IMR-90 (cell line): ENCODE measurements around the gene BPNT1. TPM values are rescaled to one million over a fixed set of nuclear protein-coding genes. Genes with fewer than 3 reads are reported as not detected.

Experiments used
- ATAC-seq: fragments of 200-7000 bp; cut with Tn5 transposase; 2 replicates; pipeline ENCODE4 v1.9.1; 2020; ENCODE audit warnings: low read depth, mild to moderate bottlenecking, moderate library complexity
- BruUV-seq: library from RNA; stranded (reverse); fragments of 400-500 nt; replicated peaks from 2 replicates; lab custom pipeline; 2021; lab: Mats Ljungman, UMichigan
- CTCF ChIA-PET: fragments of 300-600 bp; formaldehyde crosslinking; extraction: SDS; loops from one replicate; lab custom pipeline; 2021; ENCODE audit warnings: antibody characterized with exemption; lab: Yijun Ruan, JAX
- POLR2A ChIA-PET: fragments of 300-600 bp; sonication (Branson Sonifier 250); formaldehyde crosslinking; loops from one replicate; lab custom pipeline; 2022; ENCODE audit warnings: antibody characterized with exemption; ENCODE audit not compliant: unreplicated experiment; lab: Charles Lee
- DNase-seq: peaks from one replicate; pipeline ENCODE4 v3.0.0; 2013
- H2AFZ ChIP-seq: replicated peaks from 2 replicates; pipeline ENCODE3; 2013; ENCODE audit warnings: low read length, mild to moderate bottlenecking; ENCODE audit not compliant: poor library complexity
- H2AK5ac ChIP-seq: 2 replicates; pipeline ENCODE4 v1.6.1; 2013; ENCODE audit warnings: low read depth, low read length, inconsistent platforms
- H2AK9ac ChIP-seq: replicated peaks from 2 replicates; pipeline ENCODE3; 2013; ENCODE audit warnings: mild to moderate bottlenecking, low read depth, low read length, moderate library complexity; ENCODE audit not compliant: poor library complexity
- H2BK120ac ChIP-seq: 2 replicates; pipeline ENCODE4 v1.6.1; 2013; ENCODE audit warnings: low read depth, low read length, inconsistent platforms
- H2BK15ac ChIP-seq: 3 replicates; pipeline ENCODE4 v1.6.1; 2013; ENCODE audit warnings: low read depth, low read length, inconsistent platforms
- H2BK20ac ChIP-seq: 2 replicates; pipeline ENCODE4 v1.6.1; 2013; ENCODE audit warnings: low read depth, mild to moderate bottlenecking, inconsistent platforms, low read length, moderate library complexity
- H2BK5ac ChIP-seq: 2 replicates; pipeline ENCODE4 v1.6.1; 2013; ENCODE audit warnings: mild to moderate bottlenecking, low read depth, low read length, inconsistent platforms; ENCODE audit not compliant: poor library complexity, severe bottlenecking
- H3K14ac ChIP-seq: replicated peaks from 2 replicates; pipeline ENCODE4 v1.6.1; 2013; ENCODE audit warnings: low read depth, low read length, inconsistent platforms
- H3K18ac ChIP-seq: 2 replicates; pipeline ENCODE4 v1.6.1; 2013; ENCODE audit warnings: low read depth, low read length, control low read depth
- H3K23ac ChIP-seq: 2 replicates; pipeline ENCODE4 v1.6.1; 2013; ENCODE audit warnings: low read depth, low read length, inconsistent platforms
- H3K27ac ChIP-seq: 2 replicates; pipeline ENCODE4 v1.5.1; 2013; ENCODE audit warnings: mild to moderate bottlenecking, control low read depth, low read length; ENCODE audit not compliant: insufficient read depth
- H3K27me3 ChIP-seq: 2 replicates; pipeline ENCODE4 v1.6.1; 2013; ENCODE audit warnings: low read length; ENCODE audit not compliant: control insufficient read depth, insufficient read depth
- H3K36me3 ChIP-seq: 2 replicates; pipeline ENCODE4 v1.6.1; 2013; ENCODE audit warnings: low read length, mixed read lengths; ENCODE audit not compliant: control insufficient read depth, insufficient read depth
- H3K4ac ChIP-seq: 2 replicates; pipeline ENCODE4 v1.6.1; 2013; ENCODE audit warnings: low read depth, low read length, inconsistent platforms
- H3K4me1 ChIP-seq: 2 replicates; pipeline ENCODE4 v1.6.1; 2013; ENCODE audit warnings: low read length, mixed read lengths; ENCODE audit not compliant: control insufficient read depth, insufficient read depth
- H3K4me2 ChIP-seq: 2 replicates; pipeline ENCODE4 v1.6.1; 2013; ENCODE audit warnings: low read depth, mild to moderate bottlenecking, control low read depth, low read length, moderate library complexity
- H3K4me3 ChIP-seq: 2 replicates; pipeline ENCODE4 v1.5.1; 2013; ENCODE audit warnings: low read depth, mild to moderate bottlenecking, control low read depth, low read length, moderate library complexity; ENCODE audit not compliant: insufficient read depth
- H3K56ac ChIP-seq: 2 replicates; pipeline ENCODE4 v1.6.1; 2013; ENCODE audit warnings: low read length, inconsistent platforms; ENCODE audit not compliant: insufficient read depth; ENCODE audit errors: extremely low read depth
- H3K79me1 ChIP-seq, 2 experiments: 2 replicates each; pipeline ENCODE4 v1.6.1; 2013; ENCODE audit warnings: low read length in 2 of 2, inconsistent platforms in 1 of 2, low read depth in 1 of 2
- H3K9ac ChIP-seq: 2 replicates; pipeline ENCODE4 v1.6.1; 2013; ENCODE audit warnings: low read depth, low read length, control low read depth
- H3K9me1 ChIP-seq: 2 replicates; pipeline ENCODE4 v1.6.1; 2013; ENCODE audit warnings: low read length, inconsistent platforms; ENCODE audit not compliant: insufficient read depth
- H3K9me3 ChIP-seq: 2 replicates; pipeline ENCODE4 v1.6.1; 2013; ENCODE audit warnings: low read length; ENCODE audit not compliant: control insufficient read depth, insufficient read depth
- H4K20me1 ChIP-seq: 2 replicates; pipeline ENCODE4 v1.6.1; 2013; ENCODE audit warnings: low read length, inconsistent platforms; ENCODE audit not compliant: insufficient read depth
- H4K5ac ChIP-seq: 2 replicates; pipeline ENCODE4 v1.6.1; 2013; ENCODE audit warnings: mild to moderate bottlenecking, low read depth, low read length, control low read depth
- H4K8ac ChIP-seq, 2 experiments: 2 replicates each; pipeline ENCODE4 v1.6.1; 2013; ENCODE audit warnings: low read depth in 2 of 2, low read length in 2 of 2, control low read depth in 1 of 2, inconsistent platforms in 1 of 2
- H4K91ac ChIP-seq: 2 replicates; pipeline ENCODE4 v1.6.1; 2013; ENCODE audit warnings: low read depth, low read length, inconsistent platforms; ENCODE audit not compliant: insufficient read depth
- CEBPB ChIP-seq: IDR thresholded peaks from 2 replicates; pipeline ENCODE4 v1.6.1; 2012; ENCODE audit warnings: low read depth, low read length, improper control_type of control experiment
- MAZ ChIP-seq: IDR thresholded peaks from 2 replicates; pipeline ENCODE4 v1.6.1; 2012; ENCODE audit warnings: low read depth, mild to moderate bottlenecking, low read length, improper control_type of control experiment, moderate library complexity, borderline replicate concordance
- POLR2A ChIP-seq: IDR thresholded peaks from 2 replicates; pipeline ENCODE4 v1.6.1; 2012; ENCODE audit warnings: mild to moderate bottlenecking, low read depth, low read length
- RCOR1 ChIP-seq: IDR thresholded peaks from 2 replicates; pipeline ENCODE4 v1.6.1; 2012; ENCODE audit warnings: mild to moderate bottlenecking, low read length, improper control_type of control experiment; ENCODE audit not compliant: insufficient replicate concordance
- WGBS, 2 experiments: methylation state at CpG; one replicate each; pipeline versions ENCODE4 v1.1.5 to v1.1.7; 2013; ENCODE audit warnings: missing lambda C conversion rate in 2 of 2; ENCODE audit not compliant: insufficient read length in 1 of 2; ENCODE audit errors: extremely low coverage in 2 of 2; 5-methylcytosine and 5-hydroxymethylcytosine counted together
- dilution Hi-C: fragments of 300-500 bp; cut with HindIII; formaldehyde crosslinking; loops from one replicate; pipeline ENCODE4 v1.14.3; 2018; ENCODE audit warnings: low sequenced_read_pairs; ENCODE audit not compliant: unreplicated experiment
- in situ Hi-C: fragments of 300-500 bp; cut with MboI; formaldehyde crosslinking; loops from 3 replicates; pipeline ENCODE4 v1.14.3; 2019; ENCODE audit warnings: low sequenced_read_pairs, inconsistent platforms, mixed read lengths
- intact Hi-C: fragments of 100-400 bp; cut with micrococcal nuclease; formaldehyde crosslinking; loops from 2 replicates; pipeline ENCODE4 v1.10.0; 2022
- polyA plus RNA-seq, 3 experiments: library from polyadenylated mRNA; depleted of rRNA; stranded (reverse); fragments of >200 nt; gene quantifications; 2 replicates each; pipeline ENCODE4 v1.2.3, GENCODE V29; 2012; ENCODE audit warnings: low replicate concordance in 1 of 3
- total RNA-seq: library from RNA; depleted of rRNA; stranded (reverse); fragments of >200 nt; gene quantifications from 2 replicates; pipeline ENCODE4 v1.2.3, GENCODE V29; 2012
- TF ChIP-seq, protein P1 (sequence below): fragments of 150-350 bp; IDR thresholded peaks from 2 replicates; pipeline ENCODE4 v1.6.1; 2017; ENCODE audit warnings: mild to moderate bottlenecking, antibody characterized with exemption, low read length, low read depth

The BPNT1 gene
- total and polyA plus RNA-seq, 2 of the 4 experiments (the other 2 are of a cell fraction) = 31.7 to 38.2 TPM

DNA sequence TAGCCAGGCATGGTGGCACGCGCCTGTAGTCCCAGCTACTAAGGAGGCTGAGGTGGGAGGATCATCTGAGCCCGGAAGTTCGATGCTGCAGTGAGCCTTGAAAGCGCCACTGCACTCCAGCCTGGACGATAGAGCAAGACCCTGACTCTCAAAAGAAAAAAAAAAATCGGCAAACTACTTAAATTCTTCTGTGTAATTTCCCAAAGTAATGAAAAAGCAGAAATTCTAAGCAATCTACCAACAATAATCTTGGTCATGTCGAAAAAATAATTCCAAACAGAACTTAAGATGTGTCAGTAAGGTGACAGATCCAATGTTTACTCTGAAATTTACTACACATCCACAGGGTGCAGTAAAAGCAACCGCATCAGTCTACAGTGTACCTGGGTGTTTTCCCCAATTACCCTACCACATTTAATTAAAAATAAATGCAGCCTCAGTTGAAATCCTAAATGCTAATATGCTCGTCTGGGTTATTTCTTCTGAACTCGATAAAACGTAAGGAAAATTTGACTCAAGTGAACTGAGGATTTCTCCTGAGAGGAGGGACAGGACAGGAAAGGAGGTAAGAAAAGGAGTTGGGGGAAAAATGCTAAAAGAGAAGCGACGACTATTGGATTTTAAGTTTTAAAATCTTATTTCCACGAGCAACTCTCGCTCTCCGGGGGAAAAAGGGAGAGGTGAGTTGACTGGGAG, 44.1 kb downstream of the BPNT1 start (continued):
- TF ChIP-seq, protein P1, sequence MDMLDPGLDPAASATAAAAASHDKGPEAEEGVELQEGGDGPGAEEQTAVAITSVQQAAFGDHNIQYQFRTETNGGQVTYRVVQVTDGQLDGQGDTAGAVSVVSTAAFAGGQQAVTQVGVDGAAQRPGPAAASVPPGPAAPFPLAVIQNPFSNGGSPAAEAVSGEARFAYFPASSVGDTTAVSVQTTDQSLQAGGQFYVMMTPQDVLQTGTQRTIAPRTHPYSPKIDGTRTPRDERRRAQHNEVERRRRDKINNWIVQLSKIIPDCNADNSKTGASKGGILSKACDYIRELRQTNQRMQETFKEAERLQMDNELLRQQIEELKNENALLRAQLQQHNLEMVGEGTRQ = no peak

DNA sequence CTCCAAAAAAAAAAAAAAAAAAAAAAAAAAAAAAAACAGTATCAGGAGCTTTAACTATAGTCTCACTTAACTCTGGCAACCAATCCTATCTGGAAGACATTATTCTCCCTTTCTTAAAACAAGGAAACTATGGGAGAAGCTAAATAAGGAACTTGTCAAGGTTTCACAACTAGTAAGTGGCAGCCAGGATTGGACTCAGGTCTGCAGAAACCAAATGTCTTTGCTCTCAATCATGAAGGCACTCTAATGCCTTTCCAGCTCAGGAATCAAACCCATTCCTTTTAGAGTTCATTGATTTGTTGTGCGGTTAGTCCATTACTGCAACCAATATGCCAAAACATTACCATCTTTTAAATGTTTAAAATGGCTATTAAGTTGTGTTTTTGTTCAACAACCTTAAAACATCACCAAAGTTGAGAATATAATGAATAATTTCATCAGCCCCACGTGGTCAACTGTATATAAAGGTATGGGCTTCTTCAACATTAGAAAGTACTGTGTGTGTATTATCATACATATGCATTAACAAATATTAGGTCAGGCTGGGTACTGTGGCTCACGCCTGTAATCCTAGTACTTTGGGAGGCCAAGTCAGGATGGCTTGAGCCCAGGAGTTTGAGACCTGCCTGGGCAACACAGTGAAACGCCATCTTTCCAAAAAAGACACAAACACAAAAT, 44.8 kb downstream of the BPNT1 start:
- Histone ChIP-seq H4K5ac (no peak overlapping the region), H3K36me3 (peaks cover under 1% of the 10 kb centered on the region), H2BK15ac (no peak overlapping the region), H3K56ac (no peak overlapping the region), H4K8ac (no peak overlapping the region), H3K4me3 (peak overlapping the region; percentile 85), H3K4me1 (0 out of 2 replicates have a peak, but pooled peaks cover 3% of the 10 kb centered on the region), H3K9me1 (peaks cover 2% of the 10 kb centered on the region; the same call in 1 of the 2 replicates), H3K79me1 (peaks cover 5 to 24% of the 10 kb centered on the region in 2 experiments; a peak in 2 of 4 replicates), H3K9me3 (no peaks in the 10 kb centered on the region), H4K20me1 (peaks cover 7% of the 10 kb centered on the region; the same call in 1 of the 2 replicates), H4K91ac (no peak overlapping the region), H2AK5ac (no peak overlapping the region), H3K27me3 (no peaks in the 10 kb centered on the region), H3K27ac (no peak overlapping the region), H3K9ac (peak overlapping the region; percentile 92), H2BK5ac (no peak overlapping the region), H2BK120ac (no peak overlapping the region), H2AK9ac (no peak overlapping the region), H3K14ac (no peak overlapping the region), H3K4me2 (peak overlapping the region; percentile 95), H2AFZ (no peak overlapping the region), H3K18ac (no peak overlapping the region), H2BK20ac (no peak overlapping the region), H3K23ac (peak overlapping the region; percentile 81), H3K4ac (no peak overlapping the region)
- ATAC-seq (no peak), DNase-seq (no peak)
- intact Hi-C loops = no loop called here
- no CpG with 5 or more reads among the region's 4 CpGs for WGBS, 2 experiments
- BruUV-seq = TSS peak; percentile 36
- ChIA-PET POLR2A (interaction anchor here (0.7 kb wide), 1 partner anchor 13 kb away, joined by 4 read pairs; no protein-coding TSS in a partner anchor), CTCF (no interaction called here)
- TF ChIP-seq POLR2A = no peak
- TF ChIP-seq, protein P1 = no peak
- TF ChIP-seq RCOR1 = no peak
- no peak for TF ChIP-seq MAZ
- no peak for TF ChIP-seq CEBPB
- in situ Hi-C loops = no loop called here
- dilution Hi-C loops = no loop called here
